HepG2 (cell line): Measurements from ENCODE around the gene TEX14. TPM values are rescaled to one million over a fixed set of nuclear protein-coding genes. Genes with fewer than 3 reads are reported as not detected.

Experiments
- AHDC1 ChIP-seq: sonication (generic); formaldehyde crosslinking; IDR thresholded peaks from 2 replicates; pipeline ENCODE4 v1.5.1; 2020; ENCODE audit warnings: mild to moderate bottlenecking, missing genetic modification reagents, borderline replicate concordance
- AKAP8 ChIP-seq: sonication (generic); formaldehyde crosslinking; IDR thresholded peaks from 2 replicates; pipeline ENCODE4 v1.5.1; 2020; ENCODE audit warnings: mild to moderate bottlenecking, missing genetic modification reagents
- BRD4 ChIP-seq: sonication (generic); formaldehyde crosslinking; IDR thresholded peaks from 2 replicates; pipeline ENCODE4 v1.4.0; 2020; ENCODE audit warnings: missing genetic modification reagents
- HOXD1 ChIP-seq: sonication (generic); formaldehyde crosslinking; IDR thresholded peaks from 2 replicates; pipeline ENCODE4 v1.5.0; 2020; ENCODE audit warnings: missing genetic modification reagents
- KAT8 ChIP-seq: IDR thresholded peaks from 2 replicates; pipeline ENCODE4 v1.6.1; 2016; ENCODE audit warnings: missing genetic modification reagents, missing compliant biosample characterization
- KLF15 ChIP-seq: sonication (generic); formaldehyde crosslinking; IDR thresholded peaks from 2 replicates; pipeline ENCODE4 v1.8.1; 2023; ENCODE audit warnings: borderline replicate concordance, mild to moderate bottlenecking, inconsistent platforms, missing genetic modification reagents, mixed read lengths
- PAX8 ChIP-seq: sonication (generic); formaldehyde crosslinking; IDR thresholded peaks from 2 replicates; pipeline ENCODE4 v1.8.0; 2022; ENCODE audit warnings: mild to moderate bottlenecking, missing genetic modification reagents, borderline replicate concordance
- PBX2 ChIP-seq: IDR thresholded peaks from 2 replicates; pipeline ENCODE4 v1.6.1; 2016; ENCODE audit warnings: control low read depth
- ZBTB26 ChIP-seq: IDR thresholded peaks from 2 replicates; pipeline ENCODE4 v1.6.1; 2016; ENCODE audit warnings: missing compliant biosample characterization, missing genetic modification reagents, borderline replicate concordance
- ZKSCAN1 ChIP-seq: fragments of 150-350 bp; IDR thresholded peaks from 2 replicates; pipeline ENCODE4 v1.6.1; 2014; ENCODE audit warnings: low read length
- ZNF567 ChIP-seq: sonication (generic); formaldehyde crosslinking; IDR thresholded peaks from 2 replicates; pipeline ENCODE4 v1.8.1; 2023; ENCODE audit warnings: mild to moderate bottlenecking, missing genetic modification reagents, borderline replicate concordance
- ZNF609 ChIP-seq: sonication (generic); formaldehyde crosslinking; IDR thresholded peaks from 2 replicates; pipeline ENCODE4 v1.4.0; 2020; ENCODE audit warnings: mild to moderate bottlenecking, missing genetic modification reagents, borderline replicate concordance
- ZNF768 ChIP-seq: sonication (generic); formaldehyde crosslinking; IDR thresholded peaks from 2 replicates; pipeline ENCODE4 v1.4.0; 2020; ENCODE audit warnings: missing genetic modification reagents
- polyA plus RNA-seq, 8 experiments: library from polyadenylated mRNA; depleted of rRNA in 3 of 8; stranded (reverse) in 7 of 8; unstranded in 1 of 8; fragments of >200 nt; fragmentation: Illumina TruSeq in 4 of 8; extraction: Trizol in 4 of 8; gene quantifications; 2 replicates each; pipeline versions ENCODE4 v1.2.1 to v1.2.3, GENCODE V29; 2011 to 2016; ENCODE audit warnings: low read depth in 4 of 8, missing spikeins in 1 of 8, mixed read lengths in 1 of 8; ENCODE audit not compliant: insufficient read depth in 1 of 8
- total RNA-seq, 5 experiments: library from RNA; depleted of rRNA; stranded (reverse); fragments of >200 nt; fragmentation: Illumina TruSeq; extraction: Trizol; gene quantifications; 2 replicates each; pipeline ENCODE4 v1.2.3, GENCODE V29; 2016; ENCODE audit warnings: low read depth in 1 of 5

TEX14 gene
- total and polyA plus RNA-seq, 2 of the 13 experiments (the other 11 are each of a cell fraction or from before 2014, with no cell fraction given) = 0.04 to 0.07 TPM

- TF ChIP-seq ZBTB26 (CRISPR knock-in tag) = peak; percentile 61; the same call in 1 of the 2 replicates
- TF ChIP-seq BRD4 (CRISPR knock-in tag) = peak; percentile 86
- no peak for TF ChIP-seq PAX8 (CRISPR knock-in tag)
- TF ChIP-seq KLF15 = 0 out of 2 replicates have a peak, but pooled peaks have one; percentile 51
- TF ChIP-seq AHDC1 (CRISPR knock-in tag) = no peak
- TF ChIP-seq KAT8 (CRISPR knock-in tag) = peak; percentile 98
- peak; percentile 66 for TF ChIP-seq ZNF609
- TF ChIP-seq AKAP8 (CRISPR knock-in tag) = 0 out of 2 replicates have a peak, but pooled peaks have one; percentile 48
- peak; percentile 76; the same call in 1 of the 2 replicates for TF ChIP-seq ZNF768 (CRISPR knock-in tag)
- TF ChIP-seq ZNF567 (CRISPR knock-in tag) = peak; percentile 91; the same call in 1 of the 2 replicates
- TF ChIP-seq PBX2 (CRISPR knock-in tag) = no peak
- TF ChIP-seq HOXD1 (CRISPR knock-in tag) = peak; percentile 87
- TF ChIP-seq ZKSCAN1 = no peak
Measured at GRCh38 chr17:58692239-58693055, 602 bp upstream of the TEX14 start, which contains the start of gene RAD51C (continued).
